Gastrocnemius medialis (tissue), 4 donors: ENCODE results near the gene YJU2.

Experiments
- POLR2A ChIP-seq, 2 donors: fragments of 450-650 bp; IDR thresholded peaks; one replicate each; pipeline ENCODE4 v1.6.1; 2017; ENCODE audit warnings: antibody characterized with exemption in 2 of 2, mild to moderate bottlenecking in 2 of 2, moderate library complexity in 2 of 2
- TF ChIP-seq, protein P1 (sequence below), 5 experiments: fragments of 450-650 bp in 3 of 5; fragments of 200-600 bp in 2 of 5; sonication (generic) in 2 of 5; IDR thresholded peaks in 4 of 5; conservative IDR thresholded peaks in 1 of 5; 1 replicate in 4 of 5; 2 replicates in 1 of 5; pipeline ENCODE4 v1.5.1; 2016 to 2019; ENCODE audit warnings: antibody characterized with exemption in 5 of 5, mild to moderate bottlenecking in 3 of 5, moderate library complexity in 3 of 5

DNA sequence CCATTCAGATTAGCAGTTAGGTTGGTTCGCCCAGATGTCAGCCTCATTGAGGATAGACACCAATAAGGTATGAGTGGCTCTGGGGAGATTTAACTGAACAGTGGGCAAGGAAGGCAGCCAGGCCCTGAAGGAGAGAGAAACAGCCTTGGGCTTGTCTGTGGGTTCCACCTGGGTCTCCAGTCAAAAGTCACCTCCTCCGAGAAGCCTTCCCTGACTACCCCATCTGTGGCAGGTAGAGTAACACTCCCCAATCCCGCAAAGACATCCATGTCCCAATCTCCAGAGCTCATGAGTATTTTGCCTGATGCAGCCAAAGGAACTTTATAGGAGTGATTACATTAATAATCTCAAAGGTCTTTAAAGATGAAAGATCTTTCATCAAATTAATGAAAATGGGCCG lies 8.0 kb upstream of the YJU2 start:
- no peak for TF ChIP-seq POLR2A (IDR thresholded peaks at IDR 0.05)
- TF ChIP-seq, protein P1, sequence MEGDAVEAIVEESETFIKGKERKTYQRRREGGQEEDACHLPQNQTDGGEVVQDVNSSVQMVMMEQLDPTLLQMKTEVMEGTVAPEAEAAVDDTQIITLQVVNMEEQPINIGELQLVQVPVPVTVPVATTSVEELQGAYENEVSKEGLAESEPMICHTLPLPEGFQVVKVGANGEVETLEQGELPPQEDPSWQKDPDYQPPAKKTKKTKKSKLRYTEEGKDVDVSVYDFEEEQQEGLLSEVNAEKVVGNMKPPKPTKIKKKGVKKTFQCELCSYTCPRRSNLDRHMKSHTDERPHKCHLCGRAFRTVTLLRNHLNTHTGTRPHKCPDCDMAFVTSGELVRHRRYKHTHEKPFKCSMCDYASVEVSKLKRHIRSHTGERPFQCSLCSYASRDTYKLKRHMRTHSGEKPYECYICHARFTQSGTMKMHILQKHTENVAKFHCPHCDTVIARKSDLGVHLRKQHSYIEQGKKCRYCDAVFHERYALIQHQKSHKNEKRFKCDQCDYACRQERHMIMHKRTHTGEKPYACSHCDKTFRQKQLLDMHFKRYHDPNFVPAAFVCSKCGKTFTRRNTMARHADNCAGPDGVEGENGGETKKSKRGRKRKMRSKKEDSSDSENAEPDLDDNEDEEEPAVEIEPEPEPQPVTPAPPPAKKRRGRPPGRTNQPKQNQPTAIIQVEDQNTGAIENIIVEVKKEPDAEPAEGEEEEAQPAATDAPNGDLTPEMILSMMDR (IDR thresholded peaks at IDR 0.05 in 4 of 5, conservative IDR thresholded peaks at IDR 0.05 in 1 of 5), result no peak
